Stimulated activated naive CD8-positive, alpha-beta T cell treated with anti-CD3 and anti-CD28 coated beads, Interleukin-15, Interleukin-2, amounts not matched to agents 100 U/mL and 50 U/mL, for 24 hours (primary cell): ENCODE measurements around the gene ZNF354C.

Experiments used
- ATAC-seq: fragments of 150-1000 bp; cut with Tn5 transposase; one replicate; pipeline ENCODE4 v1.10.0; 2021
- DNase-seq: peaks from one replicate; pipeline ENCODE4 v3.0.0; 2021

Gene ZNF354C

GRCh38 chr5:179113945-179114641, 53.9 kb downstream of the ZNF354C start:
- DNase-seq: no peak
- no peak for ATAC-seq

GRCh38 chr5:179114756-179115155, 54.6 kb downstream of the ZNF354C start:
- ATAC-seq (no peak), DNase-seq (no peak)

GRCh38 chr5:179115307-179115706, 55.1 kb downstream of the ZNF354C start:
- no peak for DNase-seq
- no peak for ATAC-seq

GRCh38 chr5:179115845-179116524, 55.8 kb downstream of the ZNF354C start:
- DNase-seq: no peak
- ATAC-seq: no peak

- DNase-seq (no peak), ATAC-seq (no peak)
Observed at GRCh38 chr5:179118338-179118737, 58.2 kb downstream of the ZNF354C start.

GRCh38 chr5:179118756-179119414, 58.7 kb downstream of the ZNF354C start:
- ATAC-seq (no peak), DNase-seq (no peak)

- ATAC-seq (no peak), DNase-seq (no peak)
Observed at GRCh38 chr5:179119415-179120170, 59.4 kb downstream of the ZNF354C start.

- no peak for ATAC-seq
- DNase-seq: no peak
Observed at GRCh38 chr5:179120421-179120861, 60.3 kb downstream of the ZNF354C start.

GRCh38 chr5:179120951-179121666, 60.9 kb downstream of the ZNF354C start:
- DNase-seq (no peak), ATAC-seq (no peak)

- ATAC-seq: no peak
- no peak for DNase-seq
Observed at GRCh38 chr5:179121667-179122111, 61.5 kb downstream of the ZNF354C start.

GRCh38 chr5:179122411-179123108, 62.4 kb downstream of the ZNF354C start:
- ATAC-seq (no peak), DNase-seq (no peak)

- no peak for DNase-seq
- no peak for ATAC-seq
Observed at GRCh38 chr5:179123109-179123426, 62.9 kb downstream of the ZNF354C start.

GRCh38 chr5:179123491-179124272, 63.5 kb downstream of the ZNF354C start:
- DNase-seq (no peak), ATAC-seq (no peak)

- no peak for ATAC-seq
- DNase-seq: no peak
Observed at GRCh38 chr5:179124273-179124852, 64.2 kb downstream of the ZNF354C start.

- ATAC-seq (no peak), DNase-seq (no peak)
Observed at GRCh38 chr5:179124853-179125788, 64.9 kb downstream of the ZNF354C start.

- DNase-seq (no peak), ATAC-seq (no peak)
Observed at GRCh38 chr5:179125789-179126505, 65.8 kb downstream of the ZNF354C start.

- no peak for DNase-seq
- no peak for ATAC-seq
Observed at GRCh38 chr5:179126506-179126991, 66.4 kb downstream of the ZNF354C start.
